Kidney (tissue), 14 donors: ENCODE results near the gene NSUN6. TPM values are rescaled to one million over a fixed set of nuclear protein-coding genes. Genes with fewer than 3 reads are reported as not detected.

Experiments used
- DNase-seq, 5 donors: peaks; one replicate each; pipeline ENCODE4 v3.0.0-alpha.2; 2013 to 2020
- FAIRE-seq: peaks from 2 replicates; lab custom pipeline; 2012; peaks lifted over from hg19 to GRCh38; lab: Jason Lieb, UNC
- H3K27ac ChIP-seq, 2 donors: one replicate each; pipeline ENCODE4 v1.7.0; 2013; ENCODE audit warnings: low read depth in 2 of 2, low read length in 2 of 2, inconsistent platforms in 1 of 2
- H3K27me3 ChIP-seq: one replicate; pipeline ENCODE4 v1.7.1; 2013; ENCODE audit warnings: low read length, inconsistent platforms; ENCODE audit not compliant: control insufficient read depth, insufficient read depth
- H3K36me3 ChIP-seq, 3 donors: one replicate each; pipeline versions ENCODE4 v1.7.0 to v1.7.1; 2013; ENCODE audit warnings: low read length in 3 of 3, control low read depth in 1 of 3, inconsistent platforms in 1 of 3; ENCODE audit not compliant: insufficient read depth in 3 of 3, control insufficient read depth in 2 of 3
- H3K4me1 ChIP-seq, 3 donors: one replicate each; pipeline versions ENCODE4 v1.7.0 to v1.7.1; 2013; ENCODE audit warnings: low read length in 3 of 3, inconsistent platforms in 1 of 3, low read depth in 1 of 3; ENCODE audit not compliant: control insufficient read depth in 2 of 3, insufficient read depth in 2 of 3
- H3K4me3 ChIP-seq, 3 donors: one replicate each; pipeline versions ENCODE4 v1.7.0 to v1.8.1; 2013; ENCODE audit warnings: low read length in 3 of 3, control low read depth in 1 of 3, inconsistent platforms in 1 of 3
- H3K9ac ChIP-seq, 3 donors: one replicate each; pipeline versions ENCODE4 v1.7.0 to v1.7.1; 2013; ENCODE audit warnings: low read length in 3 of 3, control low read depth in 1 of 3, inconsistent platforms in 1 of 3
- H3K9me3 ChIP-seq, 3 donors: one replicate each; pipeline versions ENCODE4 v1.7.0 to v1.7.1; 2013; ENCODE audit warnings: low read length in 3 of 3, control low read depth in 1 of 3, inconsistent platforms in 1 of 3; ENCODE audit not compliant: control insufficient read depth in 2 of 3, insufficient read depth in 1 of 3
- CTCF ChIP-seq: IDR thresholded peaks from 3 replicates; pipeline ENCODE4 v1.5.1; 2012; ENCODE audit warnings: mild to moderate bottlenecking, moderate library complexity, borderline replicate concordance; ENCODE audit not compliant: insufficient read depth; ENCODE audit errors: extremely low read depth
- intact Hi-C: fragments of 100-400 bp; cut with DNase I; formaldehyde crosslinking; loops from one replicate; pipeline ENCODE4 v1.11.1; 2022
- polyA plus RNA-seq: library from polyadenylated mRNA; stranded (reverse); fragments of 350-450 nt; fragmentation: Illumina TruSeq; extraction: RNeasy Lipid Tissue Mini Kit (QIAGEN cat#74804); gene quantifications from one replicate; pipeline ENCODE4 v1.2.3, GENCODE V29; 2014; ENCODE audit warnings: low read depth, low replicate concordance; ENCODE audit not compliant: insufficient read depth
- total RNA-seq: library from RNA; stranded (reverse); fragmentation: NEBNext Ultra II Directional; extraction: Animal tissue kit (Norgen Biotek cat#: 25700); gene quantifications from one replicate; pipeline ENCODE4 v1.2.1, GENCODE V29; 2021
- donor health status: control.
- donor health status: control.
- donor health status: control.
- donor health status: control.
- donor health status: control.
- donor health status: DM: yes; HTN: yes; CAD: no.
- donor health status: Normal renal cell carcinoma (clear cell type).

NSUN6 gene
- total and polyA plus RNA-seq, 2 donors from 2014 or later = 6.3 to 19.3 TPM

DNA sequence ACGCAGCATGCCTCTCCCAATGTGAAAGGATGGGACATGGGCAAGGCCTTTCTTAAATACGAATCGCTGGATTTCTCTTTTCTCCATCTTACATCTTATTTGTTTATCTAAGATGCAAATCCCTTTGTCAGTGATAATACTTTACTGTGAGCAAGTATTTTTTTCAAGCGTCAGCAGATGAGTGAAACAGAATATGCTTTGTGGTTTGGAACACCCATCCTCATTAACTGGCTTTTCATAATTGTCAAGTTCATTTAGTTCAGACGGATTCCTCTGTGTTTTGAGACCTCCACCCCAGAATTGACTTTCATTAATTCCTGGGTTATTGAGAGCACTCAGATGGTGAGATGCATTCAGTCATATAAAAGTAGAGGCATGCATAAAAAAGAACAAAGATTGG is 149.8 kb downstream of the NSUN6 start:
- no peak for DNase-seq
- H3K4me3 ChIP-seq = no peak overlapping the region
- intact Hi-C loops = no loop called here
- TF ChIP-seq CTCF = no peak
- FAIRE-seq = no peak
- H3K27me3 ChIP-seq = no peaks in the 10 kb centered on the region
- no peak overlapping the region for H3K27ac ChIP-seq
- H3K4me1 ChIP-seq = no peaks in the 10 kb centered on the region
- no peaks in the 10 kb centered on the region for H3K9me3 ChIP-seq
- no peaks in the 10 kb centered on the region for H3K36me3 ChIP-seq
- H3K9ac ChIP-seq = no peak overlapping the region

DNA sequence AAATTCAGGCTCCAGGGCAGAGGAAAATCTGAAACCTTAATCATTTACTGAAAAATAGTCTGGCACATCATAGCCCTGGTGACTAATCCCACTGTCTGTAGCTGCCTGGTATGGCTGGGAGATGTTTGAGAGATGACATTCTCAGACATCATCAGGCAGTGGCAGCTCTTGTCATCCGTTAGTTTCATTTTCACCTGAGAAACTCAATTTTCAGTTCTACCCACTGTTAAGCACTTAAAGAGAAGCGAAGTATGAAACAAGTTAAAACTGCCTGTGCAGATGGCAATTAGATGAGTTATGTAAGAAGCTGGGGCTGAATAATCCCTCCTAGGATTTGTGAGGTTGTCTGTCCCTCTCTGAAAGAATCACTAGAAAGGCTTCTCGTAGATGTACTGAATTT is 150.2 kb downstream of the NSUN6 start:
- no peak overlapping the region for H3K27ac ChIP-seq

DNA sequence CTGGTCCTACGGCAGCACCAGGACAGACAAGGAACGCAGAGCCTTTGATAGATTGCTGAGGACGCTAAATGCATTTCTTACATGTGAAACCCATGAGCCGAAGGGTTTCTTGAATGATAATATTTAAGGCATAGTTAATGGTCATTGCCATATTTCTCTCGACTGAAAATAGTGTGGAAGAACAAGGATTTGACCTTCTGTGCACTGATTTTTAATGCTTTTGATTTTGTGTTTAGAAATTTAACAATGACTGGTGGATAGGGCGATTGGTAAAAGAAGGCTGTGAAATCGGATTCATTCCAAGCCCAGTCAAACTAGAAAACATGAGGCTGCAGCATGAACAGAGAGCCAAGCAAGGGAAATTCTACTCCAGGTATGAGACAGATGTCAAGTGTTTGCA is 150.8 kb downstream of the NSUN6 start:
- H3K9ac ChIP-seq = no peak overlapping the region
- FAIRE-seq (no peak), DNase-seq (no peak)
- no peaks in the 10 kb centered on the region for H3K4me1 ChIP-seq
- H3K27me3 ChIP-seq = no peaks in the 10 kb centered on the region
- TF ChIP-seq CTCF = no peak
- H3K9me3 ChIP-seq = no peaks in the 10 kb centered on the region
- no peak overlapping the region for H3K4me3 ChIP-seq
- intact Hi-C loops = no loop called here
- no peaks in the 10 kb centered on the region for H3K36me3 ChIP-seq
- H3K27ac ChIP-seq = no peak overlapping the region

More for the DNA sequence above, 150.2 kb downstream of the NSUN6 start:
- no peaks in the 10 kb centered on the region for H3K36me3 ChIP-seq
- H3K4me3 ChIP-seq = no peak overlapping the region
- no peak for FAIRE-seq
- no peaks in the 10 kb centered on the region for H3K27me3 ChIP-seq
- no peak for TF ChIP-seq CTCF
- H3K9ac ChIP-seq = no peak overlapping the region
- no peak for DNase-seq
- intact Hi-C loops = no loop called here
- no peaks in the 10 kb centered on the region for H3K9me3 ChIP-seq
- H3K4me1 ChIP-seq = no peaks in the 10 kb centered on the region

GRCh38 chr10:18498998-18499397 is 152.4 kb downstream of the NSUN6 start:
- Histone ChIP-seq H3K9ac (no peak overlapping the region), H3K27ac (no peak overlapping the region), H3K27me3 (no peaks in the 10 kb centered on the region), H3K4me3 (no peak overlapping the region), H3K36me3 (no peaks in the 10 kb centered on the region), H3K9me3 (no peaks in the 10 kb centered on the region), H3K4me1 (no peaks in the 10 kb centered on the region)
- FAIRE-seq (no peak), DNase-seq (no peak)
- intact Hi-C loops = no loop called here
- TF ChIP-seq CTCF = no peak
